ENCODE results near the gene ZBTB44.

DNA sequence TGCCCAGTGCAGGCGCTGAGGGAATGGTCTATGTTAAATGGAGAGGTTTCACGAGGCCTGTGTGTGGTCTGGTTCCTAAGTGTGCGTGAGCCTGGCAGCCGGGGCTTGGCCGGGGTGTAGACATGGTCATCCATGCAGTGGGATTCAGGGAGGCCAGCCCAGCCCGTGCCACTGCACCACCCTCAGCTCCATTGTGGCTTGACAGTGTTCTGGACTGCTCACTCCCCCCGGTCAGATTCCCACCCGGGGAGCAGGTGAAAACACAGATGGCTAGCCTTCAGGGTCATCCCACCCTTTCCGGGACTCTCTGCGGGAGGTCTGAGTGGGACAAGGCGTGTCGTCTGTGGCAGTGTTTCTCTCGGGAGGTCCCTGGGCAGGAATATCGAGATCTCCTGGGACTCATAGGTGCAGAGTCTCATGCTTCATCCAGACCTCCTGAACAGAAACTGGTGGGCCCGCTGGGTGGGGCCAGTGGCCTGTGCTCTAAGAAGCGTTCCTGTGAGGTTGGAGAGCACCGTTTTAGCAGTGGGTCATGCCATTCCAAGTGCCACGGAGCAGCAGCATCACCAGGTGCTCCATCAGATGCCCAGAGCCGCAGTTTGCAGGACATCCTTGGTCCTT, 102.8 kb downstream of the ZBTB44 start:
- TF ChIP-seq YY1 (IDR thresholded peaks at IDR 0.05; ENCODE audit: low read depth) (no peak), SIN3A (IDR thresholded peaks at IDR 0.05; ENCODE audit: borderline replicate concordance, low read depth, low read length) (no peak), POLR2AphosphoS5 (IDR thresholded peaks at IDR 0.05; ENCODE audit: low read depth, low read length) (no peak), TAF1 (IDR thresholded peaks at IDR 0.05; ENCODE audit: borderline replicate concordance, low read depth, low read length) (no peak)
- TF ChIP-seq, protein P1, sequence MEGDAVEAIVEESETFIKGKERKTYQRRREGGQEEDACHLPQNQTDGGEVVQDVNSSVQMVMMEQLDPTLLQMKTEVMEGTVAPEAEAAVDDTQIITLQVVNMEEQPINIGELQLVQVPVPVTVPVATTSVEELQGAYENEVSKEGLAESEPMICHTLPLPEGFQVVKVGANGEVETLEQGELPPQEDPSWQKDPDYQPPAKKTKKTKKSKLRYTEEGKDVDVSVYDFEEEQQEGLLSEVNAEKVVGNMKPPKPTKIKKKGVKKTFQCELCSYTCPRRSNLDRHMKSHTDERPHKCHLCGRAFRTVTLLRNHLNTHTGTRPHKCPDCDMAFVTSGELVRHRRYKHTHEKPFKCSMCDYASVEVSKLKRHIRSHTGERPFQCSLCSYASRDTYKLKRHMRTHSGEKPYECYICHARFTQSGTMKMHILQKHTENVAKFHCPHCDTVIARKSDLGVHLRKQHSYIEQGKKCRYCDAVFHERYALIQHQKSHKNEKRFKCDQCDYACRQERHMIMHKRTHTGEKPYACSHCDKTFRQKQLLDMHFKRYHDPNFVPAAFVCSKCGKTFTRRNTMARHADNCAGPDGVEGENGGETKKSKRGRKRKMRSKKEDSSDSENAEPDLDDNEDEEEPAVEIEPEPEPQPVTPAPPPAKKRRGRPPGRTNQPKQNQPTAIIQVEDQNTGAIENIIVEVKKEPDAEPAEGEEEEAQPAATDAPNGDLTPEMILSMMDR (IDR thresholded peaks at IDR 0.05), result no peak
- TF ChIP-seq, protein P2, sequence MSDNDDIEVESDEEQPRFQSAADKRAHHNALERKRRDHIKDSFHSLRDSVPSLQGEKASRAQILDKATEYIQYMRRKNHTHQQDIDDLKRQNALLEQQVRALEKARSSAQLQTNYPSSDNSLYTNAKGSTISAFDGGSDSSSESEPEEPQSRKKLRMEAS (IDR thresholded peaks at IDR 0.05; ENCODE audit: low read depth), result no peak

All from SK-N-SH (cell line).